Measurements from ENCODE around the gene ZDHHC4. TPM values are rescaled to one million over a fixed set of nuclear protein-coding genes. Genes with fewer than 3 reads are reported as not detected.

ZDHHC4 gene
- total and polyA plus RNA-seq, 9 of the 15 experiments (the other 6 are each of a cell fraction or from before 2014, with no cell fraction given): 33.4 to 106 (median 58.3) TPM

- peak overlapping the region; percentile 96 for H3K4me2 ChIP-seq (ENCODE audit: insufficient read depth, low read length)
- BruUV-seq (replicated peaks): no TSS peak
- H4K20me1 ChIP-seq (replicated peaks; ENCODE audit: control insufficient read depth, insufficient read depth, low read length): no peaks in the 10 kb centered on the region
- peaks cover 5% of the 10 kb centered on the region for H3K9me1 ChIP-seq (ENCODE audit: control insufficient read depth, insufficient read depth, low read length)
- POLR2A ChIA-PET: interaction anchor here (0.5 to 2.7 kb wide), 8 partner anchors 11 to 212 kb away, joined by 3 to 19 read pairs (median 4); partner anchors contain the start of gene ZDHHC4
- H3K79me2 ChIP-seq (ENCODE audit: control insufficient read depth, insufficient read depth, low read length): peaks cover 16% of the 10 kb centered on the region
- WGBS (ENCODE audit: insufficient coverage, low coverage, missing lambda C conversion rate): 71% methylated on average over 20 of the region's 22 CpGs
- FAIRE-seq (no peak), DNase-seq (ENCODE audit: extremely low read depth in 1 of 4, low spot score in 3 of 4) (no peak), ATAC-seq (no peak)
- H3K9ac ChIP-seq (ENCODE audit: insufficient read depth in 1 of 2, low read depth in 2 of 2, low read length in 2 of 2): peak overlapping the region in 1 of 2 experiments; percentile 70; a peak in 3 of 4 replicates
- H3K36me3 ChIP-seq (ENCODE audit: control insufficient read depth, insufficient read depth, low read length): peaks cover 64% of the 10 kb centered on the region
- H3K27me3 ChIP-seq (ENCODE audit: control insufficient read depth in 2 of 2, insufficient read depth in 2 of 2, low read length in 2 of 2): no peaks in the 10 kb centered on the region
- intact Hi-C loops (cut with micrococcal nuclease) (no loop called here), in situ Hi-C loops (cut with MboI) (no loop called here)
- CTCF ChIA-PET (ENCODE audit: low intra/inter-chr PET ratio): interaction anchor here (0.7 kb wide), 1 partner anchor 49 kb away, joined by 3 read pairs; no protein-coding TSS in a partner anchor
- H3K27ac ChIP-seq (ENCODE audit: extremely low read depth, low read depth, low read length): 0 out of 3 replicates have a peak overlapping the region, but pooled peaks have one; percentile 13
- peak overlapping the region; percentile 67; the same call in 1 of the 2 replicates for H2AFZ ChIP-seq (ENCODE audit: low read depth, low read length)
- H3K4me1 ChIP-seq (replicated peaks in 1 of 2; ENCODE audit: control insufficient read depth in 2 of 2, insufficient read depth in 2 of 2, low read length in 2 of 2): peaks cover 7 to 16% of the 10 kb centered on the region in 2 experiments
- no peaks in the 10 kb centered on the region for H3K9me3 ChIP-seq (replicated peaks; ENCODE audit: control insufficient read depth, insufficient read depth, low read depth, low read length)
- peak overlapping the region; percentile 98; the same call in 1 of the 2 replicates for H3K4me3 ChIP-seq
- TF ChIP-seq, protein P1, sequence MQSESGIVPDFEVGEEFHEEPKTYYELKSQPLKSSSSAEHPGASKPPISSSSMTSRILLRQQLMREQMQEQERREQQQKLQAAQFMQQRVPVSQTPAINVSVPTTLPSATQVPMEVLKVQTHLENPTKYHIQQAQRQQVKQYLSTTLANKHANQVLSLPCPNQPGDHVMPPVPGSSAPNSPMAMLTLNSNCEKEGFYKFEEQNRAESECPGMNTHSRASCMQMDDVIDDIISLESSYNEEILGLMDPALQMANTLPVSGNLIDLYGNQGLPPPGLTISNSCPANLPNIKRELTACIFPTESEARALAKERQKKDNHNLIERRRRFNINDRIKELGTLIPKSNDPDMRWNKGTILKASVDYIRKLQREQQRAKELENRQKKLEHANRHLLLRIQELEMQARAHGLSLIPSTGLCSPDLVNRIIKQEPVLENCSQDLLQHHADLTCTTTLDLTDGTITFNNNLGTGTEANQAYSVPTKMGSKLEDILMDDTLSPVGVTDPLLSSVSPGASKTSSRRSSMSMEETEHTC (IDR thresholded peaks at IDR 0.05): no peak
- TF ChIP-seq ZNF407 (IDR thresholded peaks at IDR 0.05; ENCODE audit: low read depth) (peak; percentile 40; the same call in 1 of the 2 replicates), HDAC6 (IDR thresholded peaks at IDR 0.05; ENCODE audit: low read depth, low read length) (no peak), POLR2H (tag; IDR thresholded peaks at IDR 0.05; ENCODE audit: low read depth) (no peak), RBM14 (IDR thresholded peaks at IDR 0.05; ENCODE audit: borderline replicate concordance, insufficient read depth, low read depth, low read length) (0 out of 2 replicates have a peak, but pooled peaks have one; percentile 23), ZNF780A (CRISPR knock-in tag; IDR thresholded peaks at IDR 0.05) (no peak), SRF (CRISPR knock-in tag; IDR thresholded peaks at IDR 0.05) (0 out of 4 replicates have a peak, but pooled peaks of 1 of the 2 experiments have one; percentile 34)
- TF ChIP-seq, protein P2, sequence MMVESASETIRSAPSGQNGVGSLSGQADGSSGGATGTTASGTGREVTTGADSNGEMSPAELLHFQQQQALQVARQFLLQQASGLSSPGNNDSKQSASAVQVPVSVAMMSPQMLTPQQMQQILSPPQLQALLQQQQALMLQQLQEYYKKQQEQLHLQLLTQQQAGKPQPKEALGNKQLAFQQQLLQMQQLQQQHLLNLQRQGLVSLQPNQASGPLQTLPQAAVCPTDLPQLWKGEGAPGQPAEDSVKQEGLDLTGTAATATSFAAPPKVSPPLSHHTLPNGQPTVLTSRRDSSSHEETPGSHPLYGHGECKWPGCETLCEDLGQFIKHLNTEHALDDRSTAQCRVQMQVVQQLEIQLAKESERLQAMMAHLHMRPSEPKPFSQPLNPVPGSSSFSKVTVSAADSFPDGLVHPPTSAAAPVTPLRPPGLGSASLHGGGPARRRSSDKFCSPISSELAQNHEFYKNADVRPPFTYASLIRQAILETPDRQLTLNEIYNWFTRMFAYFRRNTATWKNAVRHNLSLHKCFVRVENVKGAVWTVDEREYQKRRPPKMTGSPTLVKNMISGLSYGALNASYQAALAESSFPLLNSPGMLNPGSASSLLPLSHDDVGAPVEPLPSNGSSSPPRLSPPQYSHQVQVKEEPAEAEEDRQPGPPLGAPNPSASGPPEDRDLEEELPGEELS (CRISPR knock-in tag; IDR thresholded peaks at IDR 0.05; ENCODE audit: borderline replicate concordance): no peak
Observed at GRCh38 chr7:6589151-6589828, 12.0 kb downstream of the ZDHHC4 start.
